Measurements from ENCODE around the gene FGFR3.
"Not testable (repeated sequence)": the region's sequence is repeated elsewhere in the genome, so short reads cannot be mapped to it uniquely, and the experiment has no call there.

Gene FGFR3

GRCh38 chr4:1841887-1842210 lies 48.8 kb downstream of the FGFR3 start:
- DNase-seq (ENCODE audit: low read depth), result no peak
- no peak overlapping the region for H3K4me3 ChIP-seq (ENCODE audit: low read depth, low read length)
- TF ChIP-seq CTCF (conservative IDR thresholded peaks at IDR 0.05; ENCODE audit: low read depth, low read length), result no peak

- TF ChIP-seq CTCF (conservative IDR thresholded peaks at IDR 0.05; ENCODE audit: low read depth, low read length), result peak; percentile 27
- no peak overlapping the region for H3K4me3 ChIP-seq (ENCODE audit: low read depth, low read length)
- peak; percentile 51 for DNase-seq (ENCODE audit: low read depth)
Observed at GRCh38 chr4:1842339-1842895, 49.3 kb downstream of the FGFR3 start.

GRCh38 chr4:1842993-1843448 lies 49.9 kb downstream of the FGFR3 start:
- TF ChIP-seq CTCF (conservative IDR thresholded peaks at IDR 0.05; ENCODE audit: low read depth, low read length), result no peak
- DNase-seq (ENCODE audit: low read depth), result peak; percentile 96
- no peak overlapping the region for H3K4me3 ChIP-seq (ENCODE audit: low read depth, low read length)

- DNase-seq (ENCODE audit: low read depth), result peak; percentile 82
- no peak overlapping the region for H3K4me3 ChIP-seq (ENCODE audit: low read depth, low read length)
- TF ChIP-seq CTCF (conservative IDR thresholded peaks at IDR 0.05; ENCODE audit: low read depth, low read length), result no peak
Observed at GRCh38 chr4:1843852-1844251, 50.8 kb downstream of the FGFR3 start.

GRCh38 chr4:1844618-1845017 lies 51.5 kb downstream of the FGFR3 start:
- H3K4me3 ChIP-seq (ENCODE audit: low read depth, low read length), result not testable (repeated sequence)

GRCh38 chr4:1846580-1846979 lies 53.5 kb downstream of the FGFR3 start:
- TF ChIP-seq CTCF (conservative IDR thresholded peaks at IDR 0.05; ENCODE audit: low read depth, low read length), result no peak
- DNase-seq (ENCODE audit: low read depth), result peak; percentile 19
- H3K4me3 ChIP-seq (ENCODE audit: low read depth, low read length), result no peak overlapping the region

More at GRCh38 chr4:1844618-1845017, 51.5 kb downstream of the FGFR3 start:
- not testable (repeated sequence) for DNase-seq (ENCODE audit: low read depth)

GRCh38 chr4:1850276-1850675 lies 57.2 kb downstream of the FGFR3 start:
- DNase-seq (ENCODE audit: low read depth), result no peak
- TF ChIP-seq CTCF (conservative IDR thresholded peaks at IDR 0.05; ENCODE audit: low read depth, low read length), result no peak
- no peak overlapping the region for H3K4me3 ChIP-seq (ENCODE audit: low read depth, low read length)

Data from choroid plexus epithelial cell (primary cell).